Posterior vena cava (tissue), 2 donors: ENCODE results near the gene COL5A3. TPM values are rescaled to one million over a fixed set of nuclear protein-coding genes. Genes with fewer than 3 reads are reported as not detected.
A peak's percentile ranks its signal among the peaks of the same experiment; 100 is the strongest.
"Not testable (repeated sequence)": the region's sequence is repeated elsewhere in the genome, so short reads cannot be mapped to it uniquely, and the experiment has no call there.

Experiments
- DNase-seq: peaks from one replicate; pipeline ENCODE4 v3.0.0-alpha.2; 2020; ENCODE audit warnings: low spot score
- intact Hi-C, 2 donors: fragments of 100-400 bp; cut with DNase I; formaldehyde crosslinking; loops; one replicate each; pipeline versions ENCODE4 v1.14.1 to v1.14.2; 2022 to 2023
- long read RNA-seq, 2 donors: library from polyadenylated mRNA; unstranded; transcript quantifications; one replicate each; pipeline ENCODE4 v2.0.0, GENCODE V29; 2020 to 2021
- total RNA-seq, 2 donors: library from RNA; stranded (reverse); fragmentation: NEBNext Ultra II Directional; extraction: Animal tissue kit (Norgen Biotek cat#: 25700); gene quantifications; one replicate each; pipeline ENCODE4 v1.2.1, GENCODE V29; 2021
- donor health status: DM: yes; HTN: yes; CAD: no.
- donor health status: DM: yes; HTN: yes; CAD: no.

COL5A3 gene
- total RNA-seq = 10 to 100 TPM; 10.7 to 23.4 TPM
- long read RNA-seq, donor 1, full-length matches to known transcripts = 1 of 6 reads
- long read RNA-seq, donor 1, partial matches to known transcripts = 3 of 6 reads
- long read RNA-seq, donor 1, other reads (novel, unspliced or antisense) = 2 of 6 reads
- long read RNA-seq, donor 2 = 0 reads

DNA sequence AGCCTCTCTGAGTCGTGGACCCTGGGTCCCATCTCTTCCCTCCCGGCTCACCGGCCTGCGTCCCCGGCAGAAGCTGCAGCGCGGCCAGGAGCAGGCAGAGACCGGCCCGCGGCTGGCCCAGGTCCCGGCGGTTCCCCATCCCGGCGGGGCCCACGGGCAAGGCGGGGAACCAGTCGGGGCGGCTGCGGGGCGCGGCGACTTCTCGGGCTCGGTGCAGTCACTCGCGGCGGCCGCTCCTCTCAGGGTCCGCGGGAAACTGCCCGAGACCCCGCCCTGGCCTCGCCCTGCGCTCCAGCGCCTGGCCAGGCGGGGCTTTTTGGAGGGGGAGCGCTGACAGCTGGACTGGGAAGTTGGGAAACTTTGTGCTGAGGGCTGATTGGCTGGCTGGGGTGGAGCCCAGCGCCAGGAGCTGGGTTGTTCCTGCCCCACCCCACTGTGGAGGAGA is at the start of gene COL5A3:
COL5A3 (minus strand) TSS at position 258 of the 445 bp plus-strand sequence; CDS start at position 139, 119 bp downstream.
- intact Hi-C loops = no loop called here
- DNase-seq = peak; percentile 88

DNA sequence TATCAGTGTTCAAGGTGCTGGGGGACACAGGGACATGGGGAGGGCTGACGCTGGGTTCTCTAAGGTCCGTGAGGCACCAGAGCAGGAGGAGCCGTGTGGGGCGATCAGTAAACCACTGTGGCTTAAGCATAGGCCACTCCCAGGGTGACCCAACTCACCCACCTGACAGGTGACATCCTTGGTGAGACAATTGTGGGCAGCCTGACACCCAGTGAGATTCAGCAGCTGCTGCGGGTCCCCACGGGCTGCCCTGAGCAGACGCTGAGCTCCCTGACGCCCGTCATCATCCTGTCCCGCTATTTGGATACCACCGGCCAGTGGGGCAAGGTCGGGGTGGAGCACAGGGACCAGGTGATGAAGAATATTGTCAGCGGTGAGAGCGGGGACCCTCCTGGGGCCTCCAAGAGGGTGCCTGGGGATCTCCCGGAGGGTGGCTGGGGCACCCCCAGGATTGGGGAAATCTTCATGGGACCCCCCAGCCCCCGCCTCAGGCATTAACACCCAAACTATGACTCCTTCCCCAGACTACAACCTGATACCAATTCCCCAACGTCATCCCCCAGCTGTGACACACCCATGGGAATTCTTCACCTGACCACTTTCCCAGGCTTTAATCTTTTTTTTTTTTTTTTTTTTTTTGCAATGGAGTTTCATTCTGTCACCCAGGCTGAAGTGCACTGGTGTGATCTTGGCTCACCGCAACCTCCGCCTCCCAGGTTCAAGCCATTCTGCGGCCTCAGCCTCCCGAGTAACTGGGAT is 42.5 kb upstream of the COL5A3 start:
- no peak for DNase-seq
- intact Hi-C loops = no loop called here

DNA sequence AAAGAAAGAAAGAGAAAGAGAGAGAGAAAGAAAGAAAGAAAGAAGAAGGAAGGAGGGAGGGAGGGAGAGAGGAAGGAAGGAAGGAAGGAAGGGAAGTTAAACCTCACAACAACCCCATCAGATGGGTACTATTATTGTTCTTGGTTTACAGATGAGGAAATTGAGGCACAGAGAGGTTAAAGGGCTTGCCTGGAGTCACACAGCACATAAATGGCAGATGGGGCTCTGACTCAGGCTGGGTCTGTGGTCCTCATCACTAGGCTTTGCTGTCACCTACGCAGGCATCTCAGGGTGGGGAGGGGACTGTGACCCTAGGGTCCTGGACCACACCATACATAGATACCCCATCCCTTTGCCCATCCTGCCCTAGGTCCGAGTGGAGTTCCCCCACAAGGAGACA is 39.3 kb upstream of the COL5A3 start:
- intact Hi-C loops = no loop called here
- no peak for DNase-seq

DNA sequence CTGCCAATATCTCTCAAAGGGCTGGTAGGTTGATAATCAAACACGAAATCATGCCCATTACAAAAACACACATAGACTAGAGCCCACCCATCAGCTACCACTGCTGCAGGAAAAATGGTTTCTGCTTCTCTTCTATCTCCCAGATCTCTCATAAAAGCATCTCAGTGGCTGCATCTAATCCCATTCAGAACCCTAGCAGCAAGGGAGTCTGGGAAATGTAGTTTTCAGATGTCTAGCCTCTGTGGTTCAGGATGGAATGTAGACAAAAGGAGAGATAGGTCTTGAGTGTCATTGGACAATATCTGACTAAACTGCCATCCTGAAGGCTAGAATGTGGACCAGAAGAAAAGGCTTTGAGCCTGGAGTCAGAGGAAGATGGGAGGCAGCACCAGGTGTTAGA is 35.1 kb upstream of the COL5A3 start:
- intact Hi-C loops = no loop called here
- DNase-seq = no peak

DNA sequence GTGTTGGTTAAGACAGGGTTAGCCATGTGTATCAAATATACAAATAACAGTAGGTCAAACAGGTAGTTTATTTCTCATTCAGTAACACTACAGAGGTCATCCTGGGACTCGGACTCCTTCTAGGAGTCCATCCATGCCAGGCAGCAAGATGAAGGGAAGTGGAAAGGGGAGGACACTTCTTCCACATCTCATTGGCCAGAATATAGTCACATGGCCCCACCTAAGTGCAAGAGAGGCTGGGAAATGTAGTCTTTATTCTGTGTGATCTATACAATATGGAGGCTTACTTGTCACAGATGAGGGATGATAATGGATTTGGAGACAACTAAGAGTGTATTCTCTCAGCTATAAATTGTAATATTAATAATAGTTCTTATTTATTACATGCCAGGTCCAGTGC is 34.1 kb upstream of the COL5A3 start:
- intact Hi-C loops = no loop called here
- DNase-seq = no peak

DNA sequence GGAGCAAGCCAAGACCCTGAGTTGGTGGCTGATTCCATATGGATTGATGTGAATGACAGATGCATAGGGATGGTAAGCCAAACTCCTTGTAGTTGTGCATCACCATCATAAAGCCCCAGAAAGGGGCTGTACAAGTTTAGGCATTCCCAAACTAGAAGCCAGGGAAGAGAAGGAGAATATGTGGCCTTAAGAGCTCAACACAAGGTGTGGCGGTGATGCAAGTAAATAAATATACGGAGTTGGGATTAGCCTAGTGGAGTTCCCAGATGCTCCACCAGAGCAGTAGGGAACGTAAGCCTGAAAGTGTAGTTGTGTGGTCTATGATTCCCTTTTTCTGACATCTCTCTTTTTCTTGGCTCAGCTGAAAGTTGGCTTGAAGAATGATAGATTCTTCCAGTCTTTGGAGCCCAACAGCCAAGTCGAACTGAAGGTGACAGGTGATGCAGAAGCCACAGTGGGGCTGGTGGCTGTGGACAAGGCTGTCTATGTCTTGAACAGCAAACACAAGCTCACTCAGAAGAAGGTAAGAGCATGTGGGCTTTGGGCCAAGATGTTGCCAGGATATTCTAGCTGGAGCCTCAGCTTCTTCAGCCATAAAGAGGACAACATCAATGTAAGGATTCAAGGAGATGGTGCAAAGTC is 33.1 kb upstream of the COL5A3 start:
- DNase-seq = no peak
- intact Hi-C loops = no loop called here

DNA sequence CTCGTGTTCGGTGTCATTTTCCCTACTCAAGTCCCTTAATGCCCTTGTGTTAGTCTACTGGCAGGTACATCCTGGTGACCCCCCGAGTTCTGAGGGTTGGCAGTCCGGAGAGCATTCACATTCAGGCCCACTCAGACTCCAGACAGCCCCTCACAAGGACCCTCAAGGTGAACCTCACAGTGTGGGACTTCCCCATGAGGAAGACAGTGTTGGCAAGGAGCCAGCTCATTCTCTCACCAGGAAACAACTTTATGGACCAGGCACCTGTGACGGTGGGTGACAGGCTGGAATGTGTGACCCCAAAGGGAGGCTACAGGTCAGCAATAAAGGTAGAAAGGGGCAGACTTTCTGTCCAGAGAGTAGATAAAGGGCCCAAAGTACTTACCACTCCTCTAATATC is 27.5 kb upstream of the COL5A3 start:
- no peak for DNase-seq
- intact Hi-C loops = no loop called here

DNA sequence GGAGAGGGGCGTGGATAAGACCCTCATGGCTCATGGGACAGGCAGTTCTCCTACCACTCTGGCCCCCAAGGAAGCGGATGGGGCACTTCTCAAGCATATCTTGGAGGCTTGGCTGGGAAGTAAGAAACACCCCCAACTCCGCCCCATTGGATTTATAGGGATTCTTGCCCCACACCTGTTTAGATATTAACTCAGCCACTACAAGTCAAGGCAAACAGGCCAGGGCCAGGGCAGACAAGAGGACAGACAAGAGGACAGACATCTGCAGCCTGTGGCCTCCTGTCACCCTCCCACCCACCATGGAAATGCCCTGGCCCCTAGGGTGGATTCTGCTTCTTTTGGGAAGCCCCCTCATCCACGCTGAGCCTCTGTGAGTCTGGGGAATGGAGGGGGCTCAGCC is 27.1 kb upstream of the COL5A3 start:
- no peak for DNase-seq
- intact Hi-C loops = no loop called here

DNA sequence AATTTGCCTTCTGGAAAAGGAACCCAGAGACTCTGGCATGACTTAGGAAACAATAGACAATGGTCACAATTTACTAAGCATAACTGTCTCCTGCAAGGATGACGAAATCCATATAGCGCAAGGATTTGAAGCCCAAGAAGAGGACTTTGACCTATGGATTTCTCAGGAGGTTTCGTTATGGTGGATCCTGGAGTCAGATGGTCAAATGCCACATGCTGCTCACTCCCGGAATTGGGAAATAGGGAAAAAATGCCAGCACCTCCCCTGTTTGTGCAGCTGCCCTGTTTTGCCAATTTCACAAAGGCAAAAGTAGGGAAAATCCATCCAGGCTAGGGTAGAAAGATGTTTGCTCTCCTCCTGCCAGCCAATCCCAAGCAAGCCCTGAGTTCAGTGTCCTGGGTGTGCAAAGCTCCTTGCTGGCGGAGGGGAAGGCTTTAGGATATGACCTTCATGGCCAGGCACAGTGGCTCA is 26.3 kb upstream of the COL5A3 start:
- intact Hi-C loops = no loop called here
- DNase-seq = no peak

DNA sequence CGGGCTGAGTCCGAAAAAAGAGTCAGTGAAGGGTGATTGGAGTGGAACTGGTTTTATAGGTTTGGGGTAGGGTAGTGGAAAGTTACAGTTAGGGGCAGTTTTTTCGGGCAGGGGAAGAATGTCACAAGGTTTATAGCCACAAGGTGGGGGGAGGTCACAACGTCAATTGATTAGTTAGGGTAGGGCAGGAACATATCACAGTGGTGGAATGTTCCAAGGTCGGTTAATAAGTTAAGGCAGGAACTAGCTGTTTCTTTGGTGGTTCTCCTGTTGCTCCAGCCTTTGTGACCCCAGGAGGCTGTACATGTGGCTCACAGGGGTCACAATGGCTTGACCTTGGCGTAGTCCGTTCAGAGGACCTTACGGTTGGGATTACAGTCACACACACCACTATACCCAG is 23.3 kb upstream of the COL5A3 start:
- intact Hi-C loops = loop anchor here in 1 of 2 donors (5.0 kb wide), 1 partner anchor 101 kb away; no protein-coding TSS in a partner anchor
- DNase-seq = no peak

DNA sequence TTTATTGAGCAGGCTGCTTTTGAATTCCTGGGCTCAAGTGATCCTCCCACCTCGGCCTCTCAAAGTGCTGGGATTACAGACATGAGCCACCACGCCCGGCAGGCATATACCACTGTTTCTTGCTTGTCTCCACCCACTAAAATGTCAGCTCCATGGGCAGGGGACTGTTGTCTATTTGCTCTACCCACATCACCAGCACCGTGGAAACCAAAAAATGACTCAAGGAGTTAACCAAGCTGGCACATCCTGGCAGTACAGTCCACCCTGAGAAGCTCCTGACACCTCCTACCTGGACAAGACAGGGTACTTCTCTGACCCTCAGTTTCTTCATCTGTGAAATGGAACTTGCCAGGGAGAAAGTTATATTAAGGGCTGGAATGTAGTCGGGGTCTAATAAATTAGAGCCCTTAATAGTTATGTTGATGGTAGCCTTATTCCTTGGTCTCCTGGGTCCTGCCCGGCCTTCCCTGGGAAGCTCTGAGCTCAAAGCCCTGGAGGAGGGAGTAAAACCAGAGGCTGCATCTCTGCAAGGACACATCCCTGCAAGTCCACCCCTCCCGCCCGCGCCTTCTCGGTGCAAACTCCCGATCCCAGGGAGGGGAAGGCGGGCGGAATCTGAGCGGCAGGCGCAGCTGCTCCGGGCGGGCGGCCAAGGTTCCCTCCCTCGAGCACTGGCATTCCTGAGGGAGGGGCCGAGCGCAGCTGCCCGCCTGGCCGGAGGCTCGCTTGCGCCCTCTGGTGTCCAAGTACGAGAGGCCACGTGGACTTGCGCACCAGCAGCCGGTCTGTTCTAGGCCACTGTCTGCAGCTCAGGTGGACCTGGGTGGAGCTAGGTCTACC is 17.1 kb upstream of the COL5A3 start:
- intact Hi-C loops = no loop called here
- DNase-seq = peak; percentile 98

DNA sequence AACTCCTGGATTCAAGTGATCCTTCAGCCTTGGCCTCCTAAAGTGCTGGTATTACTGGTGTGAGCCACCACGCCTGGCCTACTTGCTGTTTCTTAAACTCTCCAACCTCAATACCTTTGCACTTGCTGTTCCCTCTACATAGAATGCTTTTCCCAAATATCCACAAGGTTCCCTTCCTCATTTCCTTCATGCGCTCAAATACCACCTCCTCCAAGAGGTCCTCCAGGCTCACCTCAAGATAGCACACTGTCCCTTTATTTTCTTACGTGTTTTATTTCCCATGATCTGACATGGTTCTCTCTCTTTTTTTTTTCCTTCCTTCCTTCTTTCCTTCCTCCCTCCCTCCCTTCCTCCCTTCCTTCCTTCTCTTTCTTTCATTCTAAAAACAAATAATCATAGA is 16.4 kb upstream of the COL5A3 start:
- intact Hi-C loops = no loop called here
- DNase-seq = no peak

DNA sequence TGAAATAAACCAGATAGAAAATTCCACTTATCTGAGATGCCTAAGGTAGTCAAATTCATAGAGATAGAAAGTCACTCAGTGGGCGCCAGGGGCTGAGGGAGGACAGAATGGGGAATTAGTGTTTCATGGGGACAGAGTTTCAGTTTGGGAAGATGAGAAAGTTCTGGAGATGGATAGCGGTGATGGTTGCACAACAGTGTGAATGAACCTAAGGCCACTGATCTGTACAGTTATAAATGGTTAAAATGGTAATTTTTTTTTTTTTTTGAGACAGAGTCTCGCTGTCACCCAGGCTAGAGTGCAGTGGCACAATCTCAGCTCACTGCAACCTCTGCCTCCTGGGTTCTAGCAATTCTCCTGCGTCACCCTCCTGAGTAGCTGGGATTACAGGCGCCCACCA is 12.8 kb upstream of the COL5A3 start:
- DNase-seq, intact Hi-C loops: not testable (repeated sequence)

DNA sequence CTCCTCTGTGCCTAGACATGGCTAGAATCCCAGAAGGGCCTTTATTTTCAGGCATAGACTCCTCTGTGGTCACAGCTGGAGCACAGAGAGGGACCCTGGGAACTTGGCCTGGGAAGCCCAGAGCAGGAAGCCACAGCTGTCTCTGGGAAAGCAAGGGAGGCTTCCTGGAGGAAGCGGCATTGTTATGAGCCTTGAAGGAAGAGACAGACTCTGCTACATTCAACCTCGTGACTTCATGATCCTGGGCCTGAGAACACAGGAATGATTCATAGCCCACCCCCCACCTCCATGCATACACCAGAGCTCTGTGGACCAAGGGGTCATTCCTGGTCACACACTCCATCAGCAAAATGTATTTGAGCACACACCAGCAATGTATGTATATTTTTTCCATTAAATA is 11.6 kb upstream of the COL5A3 start:
- no peak for DNase-seq
- intact Hi-C loops = no loop called here

DNA sequence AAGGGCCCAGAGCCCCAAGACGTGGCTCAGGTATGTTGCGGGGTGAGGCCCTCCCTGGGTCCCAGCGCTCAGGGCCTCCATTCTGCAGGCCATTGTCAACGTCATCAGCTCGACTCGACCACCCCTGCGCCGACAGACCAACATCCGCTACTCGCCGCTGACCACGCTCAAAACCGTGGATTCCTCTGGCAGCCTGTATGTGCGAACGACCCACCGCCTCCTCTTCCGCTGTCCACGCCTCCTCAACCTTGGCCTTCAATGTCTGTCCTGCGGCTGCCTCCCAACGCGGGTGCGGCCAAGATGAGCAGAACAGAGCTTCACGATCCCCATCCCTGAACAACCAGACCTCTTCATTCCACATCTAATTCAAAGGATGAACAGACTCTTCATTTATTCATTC is 11.1 kb upstream of the COL5A3 start:
- DNase-seq = no peak
- intact Hi-C loops = no loop called here

DNA sequence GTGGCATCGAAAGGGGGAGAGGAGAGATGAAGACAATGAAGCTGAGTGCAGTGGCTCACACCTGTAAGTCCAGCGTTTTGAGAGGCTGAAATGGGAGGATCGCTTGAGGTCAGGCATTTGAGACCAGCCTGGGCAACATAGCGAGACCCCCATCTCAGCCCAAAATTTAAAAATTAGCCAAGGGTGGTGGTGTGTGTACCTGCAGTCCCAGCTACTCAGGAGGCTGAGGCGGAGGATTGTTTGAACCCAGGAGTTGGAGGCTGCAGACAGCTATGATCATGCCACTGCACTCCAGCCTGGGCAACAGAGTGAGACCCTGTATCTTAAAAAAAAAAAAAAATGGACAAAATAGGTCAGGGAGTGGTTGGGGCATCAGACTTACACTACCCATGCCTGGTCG is 10.5 kb upstream of the COL5A3 start:
- DNase-seq = no peak
- intact Hi-C loops = no loop called here

DNA sequence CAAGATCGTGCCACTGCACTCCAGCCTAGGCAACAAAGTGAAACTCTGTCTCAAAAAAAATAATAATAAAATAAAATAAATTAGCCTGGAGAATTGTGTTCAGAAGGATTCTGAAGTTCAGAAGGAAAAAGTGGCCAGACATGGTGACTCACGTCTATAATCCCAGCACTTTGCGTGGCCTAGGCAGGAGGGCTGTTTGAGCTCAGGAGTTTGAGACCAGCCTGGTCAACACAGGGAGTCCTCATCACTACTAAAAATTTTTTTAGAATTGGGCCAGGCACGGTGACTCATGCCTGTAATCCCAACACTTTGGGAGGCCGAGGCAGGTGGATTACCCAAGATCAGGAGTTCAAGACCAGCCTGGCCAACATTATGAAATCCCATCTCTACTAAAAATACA is 8.9 kb upstream of the COL5A3 start:
- intact Hi-C loops = no loop called here

DNA sequence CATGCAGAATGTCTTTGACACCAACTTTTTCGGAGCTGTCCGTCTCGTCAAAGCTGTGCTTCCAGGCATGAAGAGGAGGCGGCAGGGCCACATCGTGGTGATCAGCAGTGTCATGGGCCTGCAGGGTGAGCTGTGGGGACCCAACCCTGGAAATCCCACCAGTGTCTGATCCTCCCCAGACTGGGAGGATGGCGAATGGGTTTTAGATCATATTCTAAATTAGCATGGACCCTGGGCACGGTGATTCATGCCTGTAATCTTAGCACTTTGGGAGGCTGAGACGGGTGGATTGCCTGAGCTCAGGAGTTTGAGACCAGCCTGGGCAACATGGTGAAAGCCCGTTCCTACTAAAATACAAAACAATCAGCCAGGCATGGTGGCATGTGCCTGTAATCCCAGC is 8.5 kb upstream of the COL5A3 start:
- intact Hi-C loops = no loop called here

More for the DNA sequence above, 8.9 kb upstream of the COL5A3 start:
- DNase-seq = no peak

DNA sequence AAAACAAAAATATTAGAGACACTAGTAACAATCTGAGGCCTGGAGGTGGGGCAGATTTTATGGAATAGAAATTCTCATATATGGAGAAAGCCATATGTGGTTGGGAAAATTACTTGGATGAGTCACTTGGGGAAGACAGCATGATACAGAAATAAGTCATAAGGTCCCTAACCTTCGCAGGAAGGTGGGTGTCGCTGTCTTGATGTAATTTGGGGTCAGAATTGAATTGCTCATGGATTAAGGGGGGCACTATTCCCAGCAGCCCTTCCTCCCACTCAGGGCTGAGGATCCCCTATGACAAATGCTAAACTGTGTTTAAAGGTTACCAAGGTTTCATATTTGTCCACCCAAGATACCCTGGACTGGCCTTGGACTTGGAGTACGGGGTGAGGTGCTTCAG is 8.0 kb upstream of the COL5A3 start:
- intact Hi-C loops = no loop called here
- DNase-seq = no peak

More for the DNA sequence above, 8.5 kb upstream of the COL5A3 start:
- no peak for DNase-seq
